ENCODE measurements around the gene JAZF1. TPM values are rescaled to one million over a fixed set of nuclear protein-coding genes. Genes with fewer than 3 reads are reported as not detected.

The JAZF1 gene
- total and polyA plus RNA-seq, 8 donors, result 0.58 to 16.7 (median 7.2) TPM

DNA sequence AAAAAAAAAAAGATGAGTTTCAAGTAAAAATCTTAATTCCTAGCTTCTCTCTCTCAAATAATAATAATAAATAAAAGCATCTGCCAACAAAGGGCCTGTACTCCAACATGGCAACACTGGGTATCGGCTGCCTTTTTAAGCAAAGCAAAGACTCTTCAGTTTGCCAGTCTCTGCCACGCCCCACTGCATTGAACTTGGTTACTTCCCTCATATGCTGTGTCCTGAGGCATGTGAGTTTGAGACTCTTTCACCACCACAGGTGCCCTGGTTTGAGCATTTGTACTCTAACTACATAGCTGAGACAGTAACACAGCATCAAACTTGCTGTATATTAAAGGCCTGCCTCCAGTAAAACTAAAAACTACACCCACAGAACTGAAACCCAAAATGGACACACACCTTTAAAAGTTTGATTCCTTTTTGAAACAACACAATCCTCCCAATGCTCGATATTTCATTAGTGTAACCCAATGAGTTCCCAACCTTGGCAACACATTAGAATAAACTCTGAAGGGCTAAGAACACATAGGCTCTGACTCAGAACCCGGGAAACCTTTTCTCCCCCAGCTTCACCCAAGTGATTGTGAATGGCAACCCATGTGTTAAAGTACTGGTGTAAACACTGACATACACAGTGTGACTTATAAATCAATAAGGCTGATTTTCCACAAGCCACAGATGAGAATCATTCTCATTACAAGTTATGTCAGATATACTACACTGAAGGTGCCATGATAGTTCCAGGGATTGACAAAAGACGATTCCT is 12.0 kb downstream of the JAZF1 start:
- Histone ChIP-seq H3K9me3 (no peaks in the 10 kb centered on the region), H3K4me3 (no peak overlapping the region), H3K27ac (no peak overlapping the region), H3K27me3 (no peaks in the 10 kb centered on the region), H3K4me1 (peaks cover 0 to 28% (median 9%) of the 10 kb centered on the region in 4 donors), H3K36me3 (no peaks in the 10 kb centered on the region)
- TF ChIP-seq POLR2A (IDR thresholded peaks at IDR 0.05), result no peak
- TF ChIP-seq, protein P1, sequence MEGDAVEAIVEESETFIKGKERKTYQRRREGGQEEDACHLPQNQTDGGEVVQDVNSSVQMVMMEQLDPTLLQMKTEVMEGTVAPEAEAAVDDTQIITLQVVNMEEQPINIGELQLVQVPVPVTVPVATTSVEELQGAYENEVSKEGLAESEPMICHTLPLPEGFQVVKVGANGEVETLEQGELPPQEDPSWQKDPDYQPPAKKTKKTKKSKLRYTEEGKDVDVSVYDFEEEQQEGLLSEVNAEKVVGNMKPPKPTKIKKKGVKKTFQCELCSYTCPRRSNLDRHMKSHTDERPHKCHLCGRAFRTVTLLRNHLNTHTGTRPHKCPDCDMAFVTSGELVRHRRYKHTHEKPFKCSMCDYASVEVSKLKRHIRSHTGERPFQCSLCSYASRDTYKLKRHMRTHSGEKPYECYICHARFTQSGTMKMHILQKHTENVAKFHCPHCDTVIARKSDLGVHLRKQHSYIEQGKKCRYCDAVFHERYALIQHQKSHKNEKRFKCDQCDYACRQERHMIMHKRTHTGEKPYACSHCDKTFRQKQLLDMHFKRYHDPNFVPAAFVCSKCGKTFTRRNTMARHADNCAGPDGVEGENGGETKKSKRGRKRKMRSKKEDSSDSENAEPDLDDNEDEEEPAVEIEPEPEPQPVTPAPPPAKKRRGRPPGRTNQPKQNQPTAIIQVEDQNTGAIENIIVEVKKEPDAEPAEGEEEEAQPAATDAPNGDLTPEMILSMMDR (IDR thresholded peaks at IDR 0.05), result no peak
- TF ChIP-seq POLR2AphosphoS5 (IDR thresholded peaks at IDR 0.05), result no peak
- TF ChIP-seq EP300 (IDR thresholded peaks at IDR 0.05), result no peak
- no peak for DNase-seq
- 83 to 88% (median 85%) methylated on average over 5 of the region's 5 CpGs for WGBS, 5 donors
- intact Hi-C loops (cut with DNase I; ENCODE audit: low total_unique reads), result no loop called here

DNA sequence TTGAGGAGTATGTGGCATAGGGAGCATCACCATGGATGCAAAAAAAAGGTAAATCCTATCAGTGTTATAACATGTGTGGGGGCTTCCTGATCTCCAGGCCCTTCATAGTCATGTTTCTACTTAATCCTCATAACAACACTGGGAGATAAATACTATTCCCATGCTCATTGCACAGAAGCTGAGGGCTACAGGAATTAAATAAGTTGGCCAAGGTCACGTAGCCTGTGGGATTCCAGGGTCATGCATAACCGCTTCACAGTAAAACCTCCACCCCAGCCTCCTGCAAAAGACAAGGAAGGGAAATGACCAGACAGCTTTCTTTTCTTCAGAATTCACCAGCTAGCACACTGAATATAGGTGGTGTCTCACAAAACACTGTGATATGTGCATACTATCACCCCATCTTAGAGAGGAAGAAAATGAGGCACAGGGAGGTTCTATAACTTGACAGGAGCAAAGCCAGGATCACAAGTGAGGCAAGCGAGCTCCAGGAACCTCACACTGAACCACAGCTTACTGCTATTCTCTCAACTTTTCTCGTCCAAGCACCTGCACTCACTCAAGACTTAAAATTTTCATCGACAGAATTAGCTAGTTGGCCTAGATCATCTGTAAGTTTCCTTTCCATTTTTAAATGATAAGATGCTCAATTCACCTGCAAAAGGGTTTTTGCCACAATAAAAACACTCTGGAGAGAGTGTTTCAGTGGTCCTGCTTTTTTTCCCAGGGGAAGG is 13.4 kb downstream of the JAZF1 start:
- Histone ChIP-seq H3K27ac (no peak overlapping the region), H3K4me3 (no peak overlapping the region), H3K9me3 (no peaks in the 10 kb centered on the region), H3K4me1 (peaks cover 0 to 28% (median 9%) of the 10 kb centered on the region in 4 donors), H3K36me3 (no peaks in the 10 kb centered on the region), H3K27me3 (no peaks in the 10 kb centered on the region)
- no peak for DNase-seq
- intact Hi-C loops (cut with DNase I; ENCODE audit: low total_unique reads), result no loop called here
- TF ChIP-seq POLR2AphosphoS5 (IDR thresholded peaks at IDR 0.05), result no peak
- TF ChIP-seq, protein P1 (IDR thresholded peaks at IDR 0.05), result no peak
- TF ChIP-seq EP300 (IDR thresholded peaks at IDR 0.05), result no peak
- TF ChIP-seq POLR2A (IDR thresholded peaks at IDR 0.05), result no peak
- 85 to 93% (median 89%) methylated on average over 5 of the region's 5 CpGs for WGBS, 5 donors

DNA sequence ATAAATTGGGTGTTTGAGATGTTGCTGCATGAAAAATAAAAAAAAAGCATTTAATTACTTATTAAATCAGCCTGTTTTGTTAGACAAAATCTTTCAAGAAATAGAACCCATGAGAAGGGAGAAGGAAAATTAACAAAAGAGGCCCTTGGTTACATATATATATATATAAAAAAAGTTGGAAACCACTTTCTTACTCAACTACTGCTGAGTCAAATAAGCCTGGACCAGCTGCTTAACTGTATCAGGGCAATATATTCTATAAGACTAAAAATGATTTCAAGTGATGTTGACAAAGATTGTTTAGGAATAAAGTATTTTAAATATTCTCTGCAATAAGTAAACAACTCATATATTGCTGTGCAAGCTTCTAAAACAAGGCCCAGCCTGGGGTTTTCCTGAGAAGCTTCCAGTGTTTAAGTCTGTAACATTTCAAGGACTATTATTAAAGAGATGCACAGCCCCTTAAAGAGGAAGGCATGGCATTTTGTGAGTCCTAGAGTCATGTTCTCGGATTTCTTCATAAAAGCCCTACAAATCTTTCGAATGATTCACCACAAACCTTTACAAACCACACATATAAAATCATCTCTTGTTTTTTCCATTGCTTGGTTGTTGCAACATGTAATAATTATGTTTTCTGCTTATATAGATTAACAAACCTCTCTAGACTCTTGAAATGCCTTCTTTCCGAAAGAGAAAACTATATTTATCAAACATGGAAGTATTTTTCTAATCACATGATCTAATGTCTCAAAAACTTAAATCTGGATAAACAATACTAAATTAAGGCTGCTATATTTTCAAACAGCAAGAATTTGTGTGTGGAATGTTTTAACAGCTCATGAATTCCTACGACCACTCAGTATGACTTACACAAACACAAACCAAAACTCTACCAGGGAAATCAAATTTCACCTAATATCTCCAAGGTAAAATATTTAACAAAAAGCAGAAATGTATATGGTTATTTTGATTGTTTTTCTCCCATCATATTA is 14.3 kb downstream of the JAZF1 start:
- DNase-seq, result no peak
- peaks cover 0 to 28% (median 9%) of the 10 kb centered on the region in 4 donors for H3K4me1 ChIP-seq
- intact Hi-C loops (cut with DNase I; ENCODE audit: low total_unique reads), result no loop called here
- H3K27ac ChIP-seq, result no peak overlapping the region
- H3K9me3 ChIP-seq, result no peaks in the 10 kb centered on the region
- TF ChIP-seq POLR2AphosphoS5 (IDR thresholded peaks at IDR 0.05) (no peak), POLR2A (IDR thresholded peaks at IDR 0.05) (no peak), EP300 (IDR thresholded peaks at IDR 0.05) (no peak)
- TF ChIP-seq, protein P1 (IDR thresholded peaks at IDR 0.05), result no peak
- 72 to 84% (median 82%) methylated on average over 4 of the region's 4 CpGs for WGBS, 5 donors
- no peak overlapping the region for H3K4me3 ChIP-seq
- no peaks in the 10 kb centered on the region for H3K36me3 ChIP-seq
- no peaks in the 10 kb centered on the region for H3K27me3 ChIP-seq

DNA sequence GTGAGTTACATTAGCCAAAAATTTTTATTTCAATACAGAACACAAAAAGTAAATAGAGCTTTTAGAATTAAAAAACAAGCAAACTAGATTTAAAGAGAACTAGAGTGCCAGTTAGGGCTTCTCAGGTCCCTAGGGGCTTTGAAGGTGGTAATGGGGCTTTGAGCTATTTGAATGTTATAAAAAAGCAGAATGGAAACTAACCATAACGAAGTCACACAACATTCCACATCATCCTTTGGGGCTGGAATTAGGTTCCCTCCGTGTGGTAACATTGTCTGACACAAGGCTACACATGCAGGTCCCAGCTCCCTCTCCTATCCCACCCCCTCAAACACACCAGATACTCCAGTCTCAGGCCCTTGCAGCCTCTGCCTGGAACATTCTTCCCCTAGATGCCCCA is 15.3 kb downstream of the JAZF1 start:
- Histone ChIP-seq H3K36me3 (no peaks in the 10 kb centered on the region), H3K27ac (no peak overlapping the region), H3K4me3 (no peak overlapping the region), H3K27me3 (no peaks in the 10 kb centered on the region), H3K9me3 (no peaks in the 10 kb centered on the region), H3K4me1 (peaks cover 0 to 28% (median 9%) of the 10 kb centered on the region in 4 donors)
- no peak for TF ChIP-seq POLR2AphosphoS5 (IDR thresholded peaks at IDR 0.05)
- TF ChIP-seq, protein P1 (IDR thresholded peaks at IDR 0.05), result no peak
- TF ChIP-seq POLR2A (IDR thresholded peaks at IDR 0.05), result no peak
- TF ChIP-seq EP300 (IDR thresholded peaks at IDR 0.05), result no peak
- no peak for DNase-seq
- WGBS, 5 donors, result 69 to 90% (median 76%) methylated on average over 2 of the region's 2 CpGs
- intact Hi-C loops (cut with DNase I; ENCODE audit: low total_unique reads), result no loop called here
